Measurements from ENCODE around the gene LCP1. TPM values are rescaled to one million over a fixed set of nuclear protein-coding genes. Genes with fewer than 3 reads are reported as not detected.

Gene LCP1
- total RNA-seq, 1 donor: 44.9 TPM

- no peak for DNase-seq (ENCODE audit: low read depth)
- no peak overlapping the region for H3K4me3 ChIP-seq (ENCODE audit: low read depth, low read length)
- TF ChIP-seq CTCF (IDR thresholded peaks at IDR 0.05; ENCODE audit: insufficient read depth, low read depth, low read length): no peak
These were observed 12.2 kb downstream of the LCP1 start for GRCh38 chr13:46169758-46170157.

GRCh38 chr13:46168783-46169182, 13.2 kb downstream of the LCP1 start:
- DNase-seq (ENCODE audit: low read depth): no peak
- no peak for TF ChIP-seq CTCF (IDR thresholded peaks at IDR 0.05; ENCODE audit: insufficient read depth, low read depth, low read length)
- H3K4me3 ChIP-seq (ENCODE audit: low read depth, low read length): no peak overlapping the region

- DNase-seq (ENCODE audit: low read depth): peak; percentile 88
- no peak for TF ChIP-seq CTCF (IDR thresholded peaks at IDR 0.05; ENCODE audit: insufficient read depth, low read depth, low read length)
- no peak overlapping the region for H3K4me3 ChIP-seq (ENCODE audit: low read depth, low read length)
These were observed 13.6 kb downstream of the LCP1 start for GRCh38 chr13:46168341-46168740.

DNA sequence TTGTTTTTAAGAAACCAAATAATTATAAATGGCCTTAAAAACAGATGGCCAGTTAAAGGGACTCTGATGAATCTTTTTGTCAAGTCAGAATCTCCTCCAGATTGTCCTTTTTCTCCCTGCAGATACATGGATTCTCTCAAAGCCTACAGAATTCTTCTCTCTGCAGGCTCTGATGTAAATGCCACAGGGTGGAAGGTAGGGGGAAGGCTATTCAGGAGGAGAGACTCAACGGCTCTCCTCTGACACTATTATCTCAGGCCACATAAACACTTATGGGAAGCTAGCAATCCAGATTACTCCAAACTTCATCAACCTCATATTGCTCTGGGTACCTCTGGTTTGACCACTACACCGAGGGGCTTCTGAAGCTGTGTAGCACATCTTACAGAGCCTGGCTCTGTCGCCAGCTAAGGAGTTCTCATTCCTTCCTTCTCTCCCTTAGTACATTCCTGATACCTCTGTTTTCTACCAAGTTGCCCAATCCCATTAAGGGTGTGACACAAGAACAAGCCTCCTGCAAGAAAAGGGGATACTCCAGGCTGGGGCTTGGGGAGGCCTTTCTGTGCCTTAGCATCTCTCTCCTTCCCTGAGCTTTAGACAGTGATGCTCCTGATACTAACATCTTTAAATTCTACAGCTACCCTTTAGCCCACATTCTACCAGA, 14.9 kb downstream of the LCP1 start:
- peak; percentile 11 for DNase-seq (ENCODE audit: low read depth)
- H3K4me3 ChIP-seq (ENCODE audit: low read depth, low read length): no peak overlapping the region
- TF ChIP-seq CTCF (IDR thresholded peaks at IDR 0.05; ENCODE audit: insufficient read depth, low read depth, low read length): no peak

DNA sequence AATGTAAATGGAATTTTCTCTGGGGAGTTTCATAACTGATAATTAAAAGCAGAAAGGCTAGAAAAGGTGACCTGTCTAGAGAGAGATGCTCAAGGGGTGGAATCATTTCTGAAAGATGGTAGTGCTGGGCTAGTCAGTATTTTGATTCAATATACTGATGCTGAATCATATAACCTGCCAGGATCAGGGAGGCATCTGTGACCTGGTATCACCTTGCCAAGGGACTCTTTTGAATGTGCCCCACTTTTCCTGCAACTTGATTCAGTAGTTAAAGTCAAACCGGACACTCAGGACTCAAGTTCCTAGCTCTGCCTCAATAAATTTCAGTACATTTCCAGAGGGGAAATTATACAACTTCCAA, 15.8 kb downstream of the LCP1 start:
- no peak for DNase-seq (ENCODE audit: low read depth)

GRCh38 chr13:46165485-46166223, 16.3 kb downstream of the LCP1 start:
- no peak for TF ChIP-seq CTCF (IDR thresholded peaks at IDR 0.05; ENCODE audit: insufficient read depth, low read depth, low read length)
- DNase-seq (ENCODE audit: low read depth): peak; percentile 30
- no peak overlapping the region for H3K4me3 ChIP-seq (ENCODE audit: low read depth, low read length)

More for the DNA sequence above, 15.8 kb downstream of the LCP1 start:
- H3K4me3 ChIP-seq (ENCODE audit: low read depth, low read length): no peak overlapping the region
- TF ChIP-seq CTCF (IDR thresholded peaks at IDR 0.05; ENCODE audit: insufficient read depth, low read depth, low read length): no peak
